Measurements from ENCODE around the gene SSBP3. TPM values are rescaled to one million over a fixed set of nuclear protein-coding genes. Genes with fewer than 3 reads are reported as not detected.

The SSBP3 gene
- polyA plus RNA-seq, 1 of the 3 experiments (the other 2 are of a cell fraction), result 26.2 TPM

DNA sequence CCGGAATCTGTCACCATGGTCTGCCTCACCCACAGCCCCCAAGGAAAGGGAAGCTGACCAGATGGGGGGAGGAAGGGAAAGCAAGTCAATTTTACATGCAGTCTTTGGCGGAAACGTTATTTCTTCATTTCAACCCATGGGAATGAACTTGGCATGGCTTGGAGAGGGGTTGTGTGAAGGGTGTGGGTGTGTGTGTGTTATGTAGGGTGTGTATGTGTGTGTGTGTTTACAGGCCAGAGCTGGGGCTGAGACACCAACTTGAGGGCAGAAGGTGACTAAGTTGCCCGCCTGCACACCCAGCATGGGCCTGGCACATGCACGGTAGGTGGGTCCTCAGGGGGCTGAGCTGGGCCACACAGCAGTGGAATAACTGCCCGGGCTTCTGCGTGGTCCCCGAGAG is 141.1 kb downstream of the SSBP3 start:
- no peaks in the 10 kb centered on the region for H3K9me3 ChIP-seq
- 100% methylated on average over 5 of the region's 8 CpGs for WGBS (ENCODE audit: low lambda C conversion rate)
- CTCF ChIA-PET, result interaction anchor here (0.5 to 1.4 kb wide), 2 partner anchors 9 to 30 kb away, joined by 3 to 5 read pairs; no protein-coding TSS in a partner anchor
- no peak for DNase-seq
- no peaks in the 10 kb centered on the region for H3K9me2 ChIP-seq
- peaks cover 4% of the 10 kb centered on the region; the same call in 1 of the 2 replicates for H4K20me1 ChIP-seq (ENCODE audit: insufficient read depth)
- POLR2A ChIA-PET, result no interaction called here
- no peak overlapping the region for H3K27ac ChIP-seq (ENCODE audit: low read depth in 2 of 2, low read length in 1 of 2)
- no peak overlapping the region for H3K4me3 ChIP-seq (ENCODE audit: low read depth in 2 of 2, low read length in 1 of 2)
- H3K79me2 ChIP-seq (ENCODE audit: insufficient read depth), result no peaks in the 10 kb centered on the region
- no peak overlapping the region for H2AFZ ChIP-seq (ENCODE audit: low read depth)
- TF ChIP-seq, protein P1, sequence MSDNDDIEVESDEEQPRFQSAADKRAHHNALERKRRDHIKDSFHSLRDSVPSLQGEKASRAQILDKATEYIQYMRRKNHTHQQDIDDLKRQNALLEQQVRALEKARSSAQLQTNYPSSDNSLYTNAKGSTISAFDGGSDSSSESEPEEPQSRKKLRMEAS (IDR thresholded peaks at IDR 0.05; ENCODE audit: low read depth), result no peak
- TF ChIP-seq ELF1 (IDR thresholded peaks at IDR 0.05) (no peak), CHD2 (IDR thresholded peaks at IDR 0.05; ENCODE audit: low read length, partially characterized antibody) (no peak), FOSL2 (IDR thresholded peaks at IDR 0.05; ENCODE audit: borderline replicate concordance, low read depth) (no peak), TAF1 (IDR thresholded peaks at IDR 0.05; ENCODE audit: borderline replicate concordance, low read depth, low read length) (no peak), GATA2 (CRISPR knock-in tag; IDR thresholded peaks at IDR 0.05) (no peak), POLR2AphosphoS5 (IDR thresholded peaks at IDR 0.05; ENCODE audit: low read depth, low read length) (no peak), FOXJ3 (CRISPR knock-in tag; IDR thresholded peaks at IDR 0.05) (no peak), NRF1 (IDR thresholded peaks at IDR 0.05; ENCODE audit: low read depth, low read length) (no peak), YY1 (IDR thresholded peaks at IDR 0.05; ENCODE audit: low read depth) (no peak)
- TF ChIP-seq, protein P2, sequence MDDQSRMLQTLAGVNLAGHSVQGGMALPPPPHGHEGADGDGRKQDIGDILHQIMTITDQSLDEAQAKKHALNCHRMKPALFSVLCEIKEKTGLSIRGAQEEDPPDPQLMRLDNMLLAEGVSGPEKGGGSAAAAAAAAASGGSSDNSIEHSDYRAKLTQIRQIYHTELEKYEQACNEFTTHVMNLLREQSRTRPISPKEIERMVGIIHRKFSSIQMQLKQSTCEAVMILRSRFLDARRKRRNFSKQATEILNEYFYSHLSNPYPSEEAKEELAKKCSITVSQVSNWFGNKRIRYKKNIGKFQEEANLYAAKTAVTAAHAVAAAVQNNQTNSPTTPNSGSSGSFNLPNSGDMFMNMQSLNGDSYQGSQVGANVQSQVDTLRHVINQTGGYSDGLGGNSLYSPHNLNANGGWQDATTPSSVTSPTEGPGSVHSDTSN (IDR thresholded peaks at IDR 0.05), result no peak
- TF ChIP-seq, protein P3, sequence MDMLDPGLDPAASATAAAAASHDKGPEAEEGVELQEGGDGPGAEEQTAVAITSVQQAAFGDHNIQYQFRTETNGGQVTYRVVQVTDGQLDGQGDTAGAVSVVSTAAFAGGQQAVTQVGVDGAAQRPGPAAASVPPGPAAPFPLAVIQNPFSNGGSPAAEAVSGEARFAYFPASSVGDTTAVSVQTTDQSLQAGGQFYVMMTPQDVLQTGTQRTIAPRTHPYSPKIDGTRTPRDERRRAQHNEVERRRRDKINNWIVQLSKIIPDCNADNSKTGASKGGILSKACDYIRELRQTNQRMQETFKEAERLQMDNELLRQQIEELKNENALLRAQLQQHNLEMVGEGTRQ (IDR thresholded peaks at IDR 0.05; ENCODE audit: borderline replicate concordance, low read depth, low read length), result no peak
- TF ChIP-seq, protein P4, sequence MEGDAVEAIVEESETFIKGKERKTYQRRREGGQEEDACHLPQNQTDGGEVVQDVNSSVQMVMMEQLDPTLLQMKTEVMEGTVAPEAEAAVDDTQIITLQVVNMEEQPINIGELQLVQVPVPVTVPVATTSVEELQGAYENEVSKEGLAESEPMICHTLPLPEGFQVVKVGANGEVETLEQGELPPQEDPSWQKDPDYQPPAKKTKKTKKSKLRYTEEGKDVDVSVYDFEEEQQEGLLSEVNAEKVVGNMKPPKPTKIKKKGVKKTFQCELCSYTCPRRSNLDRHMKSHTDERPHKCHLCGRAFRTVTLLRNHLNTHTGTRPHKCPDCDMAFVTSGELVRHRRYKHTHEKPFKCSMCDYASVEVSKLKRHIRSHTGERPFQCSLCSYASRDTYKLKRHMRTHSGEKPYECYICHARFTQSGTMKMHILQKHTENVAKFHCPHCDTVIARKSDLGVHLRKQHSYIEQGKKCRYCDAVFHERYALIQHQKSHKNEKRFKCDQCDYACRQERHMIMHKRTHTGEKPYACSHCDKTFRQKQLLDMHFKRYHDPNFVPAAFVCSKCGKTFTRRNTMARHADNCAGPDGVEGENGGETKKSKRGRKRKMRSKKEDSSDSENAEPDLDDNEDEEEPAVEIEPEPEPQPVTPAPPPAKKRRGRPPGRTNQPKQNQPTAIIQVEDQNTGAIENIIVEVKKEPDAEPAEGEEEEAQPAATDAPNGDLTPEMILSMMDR (IDR thresholded peaks at IDR 0.05), result no peak
- TF ChIP-seq, protein P5, sequence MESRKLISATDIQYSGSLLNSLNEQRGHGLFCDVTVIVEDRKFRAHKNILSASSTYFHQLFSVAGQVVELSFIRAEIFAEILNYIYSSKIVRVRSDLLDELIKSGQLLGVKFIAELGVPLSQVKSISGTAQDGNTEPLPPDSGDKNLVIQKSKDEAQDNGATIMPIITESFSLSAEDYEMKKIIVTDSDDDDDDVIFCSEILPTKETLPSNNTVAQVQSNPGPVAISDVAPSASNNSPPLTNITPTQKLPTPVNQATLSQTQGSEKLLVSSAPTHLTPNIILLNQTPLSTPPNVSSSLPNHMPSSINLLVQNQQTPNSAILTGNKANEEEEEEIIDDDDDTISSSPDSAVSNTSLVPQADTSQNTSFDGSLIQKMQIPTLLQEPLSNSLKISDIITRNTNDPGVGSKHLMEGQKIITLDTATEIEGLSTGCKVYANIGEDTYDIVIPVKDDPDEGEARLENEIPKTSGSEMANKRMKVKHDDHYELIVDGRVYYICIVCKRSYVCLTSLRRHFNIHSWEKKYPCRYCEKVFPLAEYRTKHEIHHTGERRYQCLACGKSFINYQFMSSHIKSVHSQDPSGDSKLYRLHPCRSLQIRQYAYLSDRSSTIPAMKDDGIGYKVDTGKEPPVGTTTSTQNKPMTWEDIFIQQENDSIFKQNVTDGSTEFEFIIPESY (IDR thresholded peaks at IDR 0.05; ENCODE audit: borderline replicate concordance, low read depth), result no peak
- H3K4me1 ChIP-seq (ENCODE audit: control insufficient read depth in 1 of 2, insufficient read depth in 2 of 2, low read depth in 1 of 2, low read length in 1 of 2), result peaks cover 0 to 23% of the 10 kb centered on the region in 2 experiments; a peak in 1 of 4 replicates
- no peaks in the 10 kb centered on the region for H3K27me3 ChIP-seq (ENCODE audit: insufficient read depth)
- H3F3A ChIP-seq (replicated peaks; ENCODE audit: insufficient read depth), result no peaks in the 10 kb centered on the region
- peaks cover 0 to 2% of the 10 kb centered on the region in 2 experiments for H3K36me3 ChIP-seq (replicated peaks in 1 of 2; ENCODE audit: control insufficient read depth in 1 of 2, insufficient read depth in 2 of 2, low read length in 1 of 2)
- no peak overlapping the region for H3K4me2 ChIP-seq
- H3K9ac ChIP-seq, result no peak overlapping the region
